Stimulated activated CD4-positive, alpha-beta T cell treated with anti-CD3 and anti-CD28 coated beads, Interleukin-15, amount 100 ng/mL, for 1 hour (primary cell): ENCODE data around the gene SYT2.

Experiments used
- DNase-seq, 2 donors: peaks; one replicate each; pipeline ENCODE4 v3.0.0-alpha.2; 2020; ENCODE audit warnings: low read depth in 1 of 2, low spot score in 1 of 2

Gene SYT2

DNA sequence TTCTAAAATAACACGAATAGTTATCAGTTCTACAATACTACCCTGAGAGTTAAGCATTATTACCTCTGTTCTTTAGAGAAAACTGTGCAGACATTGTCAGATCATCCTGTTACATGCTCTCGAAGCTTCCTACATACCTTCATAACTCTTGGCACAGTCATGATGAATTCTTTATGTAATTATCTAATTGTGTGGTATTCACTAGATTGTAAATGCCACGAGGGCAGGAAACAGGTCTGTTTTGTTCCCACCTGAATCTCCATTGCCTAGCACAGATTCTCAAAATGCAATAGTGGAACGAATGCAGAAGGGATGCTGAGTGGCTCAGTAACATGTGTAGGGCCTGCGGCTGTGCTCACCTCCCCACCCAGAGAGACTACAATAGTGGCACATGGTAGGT, 3.4 kb downstream of the SYT2 start:
- DNase-seq, result no peak

DNA sequence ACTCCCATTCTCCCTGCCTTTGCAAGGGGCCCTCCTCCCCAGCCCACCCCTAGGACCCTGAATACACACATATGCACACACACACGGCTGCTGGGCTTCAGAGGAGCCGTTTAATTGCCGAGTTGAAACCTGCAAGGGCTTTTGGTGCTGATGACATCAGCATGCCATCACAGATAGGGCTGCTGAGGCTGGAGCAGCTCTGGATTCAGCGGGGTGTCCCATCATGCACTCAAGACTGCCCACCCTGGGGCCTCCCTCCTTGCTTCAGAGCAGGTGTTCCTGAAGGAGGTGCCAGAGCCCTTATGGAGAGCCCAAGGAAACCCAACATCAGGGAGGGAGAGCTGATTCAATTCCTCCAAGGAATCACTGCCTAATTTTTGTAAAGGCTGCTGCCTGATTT, 5.7 kb downstream of the SYT2 start:
- no peak for DNase-seq

DNA sequence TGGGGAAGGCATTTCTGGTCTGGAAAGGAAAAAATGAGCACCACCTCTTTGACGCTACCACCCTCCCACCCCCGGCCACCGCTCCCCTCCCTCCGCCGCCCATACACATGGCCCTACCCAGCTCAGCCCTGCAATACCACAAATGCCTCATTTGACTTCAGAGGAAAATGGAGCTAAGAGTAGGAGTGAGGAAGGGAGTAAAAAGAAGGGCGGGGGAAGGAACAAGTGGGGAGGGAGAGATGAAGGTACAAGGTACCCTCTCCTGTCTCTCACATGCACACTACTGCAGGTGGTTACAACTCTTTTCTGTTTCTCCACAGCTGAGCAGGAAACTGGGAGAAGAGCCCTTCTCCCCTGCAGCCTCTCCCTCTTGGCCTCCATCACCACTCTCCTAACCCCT, 7.1 kb downstream of the SYT2 start:
- no peak for DNase-seq

DNA sequence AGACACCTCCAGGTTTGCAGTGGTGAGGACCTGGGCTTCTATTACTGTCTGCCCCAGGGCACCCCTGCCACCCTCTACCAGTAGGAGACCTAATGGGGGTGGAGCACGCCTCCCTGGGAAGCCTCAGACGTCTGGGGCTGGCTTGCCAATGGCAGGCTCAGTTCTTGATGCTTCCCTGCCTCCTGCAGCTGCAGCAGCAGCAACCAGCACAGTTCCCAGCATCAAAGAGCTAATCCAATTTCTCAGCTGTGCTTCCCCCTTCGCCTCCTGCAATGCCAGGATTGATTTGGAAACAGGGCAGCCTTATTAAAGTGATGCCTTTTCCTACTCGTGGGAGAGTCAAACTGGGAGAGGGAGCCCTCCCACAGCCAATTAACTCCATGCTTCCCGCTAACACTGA, 8.2 kb downstream of the SYT2 start:
- no peak for DNase-seq

DNA sequence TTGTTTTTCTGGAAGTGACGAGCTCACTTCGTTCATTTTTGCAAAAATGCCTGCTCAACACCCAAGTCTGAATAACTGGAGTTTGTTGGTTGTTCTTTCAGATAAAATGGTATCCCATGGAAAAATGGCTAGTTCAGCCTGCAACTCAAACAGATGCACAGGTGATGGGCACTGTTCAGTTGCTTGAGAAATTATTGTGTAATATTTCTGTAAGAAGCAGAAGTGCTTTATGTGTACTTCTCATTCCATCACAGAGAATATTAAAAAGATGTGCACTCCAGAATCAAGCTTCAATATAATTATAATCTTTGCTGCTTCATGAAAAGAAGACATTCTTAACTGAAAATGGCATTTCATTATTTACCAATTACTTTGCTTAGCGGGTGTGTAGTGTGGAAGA, 9.1 kb downstream of the SYT2 start:
- DNase-seq, result no peak

DNA sequence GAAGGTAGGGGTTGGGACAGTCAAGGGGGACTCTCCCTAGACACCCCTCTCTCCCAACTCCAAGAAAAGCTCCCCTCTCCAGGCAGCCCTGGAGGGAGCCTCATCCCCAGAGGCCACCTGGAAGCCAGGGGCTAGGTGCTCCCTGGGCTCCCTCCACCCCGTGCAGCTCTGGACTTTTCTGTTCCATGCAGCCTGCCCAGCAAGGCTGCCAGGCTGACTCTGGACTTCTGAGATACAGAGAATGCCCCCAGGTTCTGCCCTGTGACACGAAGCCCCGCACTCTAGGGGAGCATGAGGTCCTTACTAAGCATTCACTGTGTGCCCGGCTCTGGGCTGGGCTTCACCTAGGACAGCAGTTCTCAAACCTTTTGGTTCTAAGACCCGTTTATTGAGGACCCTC, 10.2 kb downstream of the SYT2 start:
- DNase-seq, result no peak

DNA sequence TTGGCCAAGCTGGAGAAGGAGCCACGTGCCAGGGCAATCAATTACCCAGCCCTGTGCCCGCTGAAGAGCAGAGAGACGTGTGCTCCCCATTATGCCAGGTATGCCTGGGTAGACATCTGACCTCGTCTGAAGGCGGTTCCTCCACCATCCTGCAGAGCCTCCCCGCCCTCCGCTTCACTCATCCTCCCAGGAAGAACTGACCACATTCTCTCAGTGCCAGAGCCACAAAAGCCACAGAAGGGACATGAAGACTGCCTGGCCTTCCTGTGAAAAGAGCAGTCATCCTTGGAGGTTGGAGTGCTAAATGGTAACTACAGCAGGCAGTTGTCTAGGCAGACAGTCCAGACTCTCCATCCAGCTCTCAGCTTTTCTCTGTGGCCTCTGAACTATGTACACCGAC, 12.0 kb downstream of the SYT2 start:
- DNase-seq, result no peak

DNA sequence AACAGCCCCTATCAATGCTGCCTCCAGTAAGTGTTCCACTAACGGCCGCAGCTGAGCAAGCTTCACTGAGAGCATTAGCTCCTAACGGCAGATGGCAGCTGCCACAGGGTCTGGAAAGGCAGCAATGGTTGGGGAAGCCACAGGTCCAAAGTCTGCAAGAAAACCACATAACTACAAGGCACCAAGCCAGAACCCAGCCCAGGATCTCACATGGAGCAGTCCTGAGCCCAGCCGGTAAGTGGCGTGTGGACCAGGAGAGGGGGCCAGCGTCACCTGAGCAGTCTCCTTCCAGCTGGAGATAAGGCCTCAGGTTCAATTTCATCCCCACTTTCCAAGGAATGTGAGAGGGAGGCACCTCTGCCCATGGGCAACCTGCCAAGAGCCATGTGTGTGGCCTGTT, 13.2 kb downstream of the SYT2 start:
- no peak for DNase-seq

DNA sequence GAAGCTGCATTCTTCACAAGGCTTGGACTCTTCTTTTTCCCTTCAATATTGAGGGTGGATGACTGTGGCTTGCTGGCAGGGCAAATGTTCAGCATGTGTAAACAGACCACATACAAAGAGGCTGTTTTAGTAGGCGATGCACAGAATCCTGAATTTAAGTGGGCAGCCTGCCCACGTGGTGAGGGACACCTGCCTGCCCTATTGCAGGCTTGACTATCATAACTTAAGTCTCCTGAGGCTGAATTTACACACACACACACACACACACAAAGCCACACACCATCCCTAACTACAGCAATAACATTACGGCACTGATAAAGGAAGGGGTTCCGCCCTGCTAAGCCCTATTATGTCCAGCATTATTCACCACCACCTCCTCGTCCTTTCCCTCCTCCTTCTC, 15.9 kb downstream of the SYT2 start:
- DNase-seq, result no peak

DNA sequence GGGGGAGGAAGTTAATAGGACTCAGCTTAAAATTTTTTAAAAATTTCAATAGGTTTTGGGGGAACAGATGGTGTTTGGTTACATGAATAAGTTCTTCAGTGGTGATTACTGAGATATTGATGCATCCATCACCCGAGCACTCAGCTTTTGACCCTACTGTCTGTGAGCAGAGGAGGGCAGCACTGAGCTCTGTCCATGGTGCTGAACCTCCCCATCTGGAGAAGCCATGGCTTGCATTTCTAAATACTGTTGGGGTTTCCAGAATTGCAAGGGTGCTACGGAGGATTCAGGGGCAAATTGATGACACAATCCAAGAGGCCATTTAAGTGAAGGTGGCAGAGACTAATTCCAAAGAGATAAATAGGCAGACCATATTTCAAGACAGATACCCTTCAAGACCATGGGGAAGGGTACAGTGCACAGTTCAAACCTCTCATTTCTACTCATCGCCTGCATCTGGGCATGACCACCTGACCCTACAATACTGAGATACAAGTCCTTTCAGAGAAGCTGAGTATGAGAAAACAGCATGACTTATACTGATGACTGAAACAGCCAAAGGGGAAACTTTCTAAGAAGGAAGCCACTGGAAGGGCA, 17.2 kb downstream of the SYT2 start:
- DNase-seq, result peak; percentile 31 to 35

DNA sequence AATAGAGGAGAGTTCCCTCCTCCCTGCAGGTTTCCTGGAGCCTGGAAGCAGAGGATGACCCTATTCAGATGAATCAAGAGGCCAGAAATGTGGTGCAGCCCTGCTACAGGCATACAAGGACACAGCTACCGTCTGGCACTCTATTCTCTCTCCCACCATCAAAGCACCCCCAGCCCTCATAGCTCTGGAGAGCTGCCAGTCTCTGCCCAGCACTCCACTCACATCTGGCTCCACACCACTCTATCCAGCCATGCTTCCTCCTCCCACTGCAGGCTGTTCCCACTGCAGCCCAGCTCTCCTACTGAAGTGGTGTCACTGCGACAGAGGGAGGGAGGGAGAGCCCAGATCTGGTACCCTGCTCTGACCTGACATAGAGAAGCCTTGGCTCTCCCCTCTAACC, 18.4 kb downstream of the SYT2 start:
- DNase-seq, result no peak

DNA sequence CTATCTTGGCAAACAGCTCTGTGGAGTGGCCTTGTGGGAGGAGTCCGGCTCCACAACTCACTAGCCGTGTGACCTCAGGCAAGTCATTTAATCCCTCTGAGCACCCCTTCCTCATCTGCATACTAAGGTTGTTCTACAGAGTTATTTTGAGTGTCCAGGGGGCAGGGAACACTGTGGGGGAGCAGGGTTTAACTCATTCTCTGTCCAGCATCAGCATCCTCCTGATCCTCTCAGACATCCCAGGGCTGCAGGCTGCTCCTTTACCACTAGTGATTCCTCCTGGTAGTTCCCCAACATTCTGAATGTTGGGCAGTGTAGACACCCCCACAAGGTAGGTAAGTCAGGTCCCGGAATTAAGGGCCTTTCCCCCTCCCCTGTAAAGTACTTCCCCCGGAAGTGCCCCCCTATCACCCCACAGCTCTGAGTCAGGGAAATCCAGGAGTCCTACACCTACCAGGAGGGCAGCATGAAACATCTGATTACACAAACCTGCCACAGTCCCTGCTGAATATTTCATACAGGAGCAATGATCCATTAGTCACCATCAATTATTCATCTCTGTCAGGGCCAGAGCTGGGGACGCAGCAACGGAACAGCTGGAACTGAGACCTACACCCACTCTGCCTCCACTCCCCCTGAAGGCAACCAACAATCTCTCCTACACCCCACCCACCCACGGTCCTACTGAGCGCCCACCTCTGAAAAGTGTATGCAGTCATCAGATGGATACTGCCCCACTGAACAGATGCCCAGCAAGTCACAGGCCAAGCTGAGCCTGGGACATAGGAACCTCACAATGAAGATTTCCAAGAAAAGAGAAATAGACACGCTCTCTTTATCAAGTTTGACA, 20.5 kb downstream of the SYT2 start:
- no peak for DNase-seq

DNA sequence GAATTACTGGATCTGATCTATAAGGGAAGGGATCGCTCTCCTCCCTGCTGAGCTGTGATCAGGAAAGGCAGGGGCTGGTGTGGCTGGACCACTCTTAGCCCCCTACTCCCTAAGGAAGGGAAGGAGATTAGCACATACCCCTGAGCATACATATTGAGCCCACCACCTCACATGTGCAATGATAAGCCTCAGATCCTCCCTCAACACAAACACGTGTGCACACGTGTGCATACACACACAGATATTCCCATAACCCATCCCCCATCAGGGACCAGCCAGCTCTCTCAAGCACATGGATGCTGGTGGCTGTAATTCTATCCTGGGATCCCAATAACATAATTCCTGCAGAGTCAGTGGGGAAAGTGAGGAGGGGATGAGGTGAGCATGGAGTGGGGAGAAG, 21.2 kb downstream of the SYT2 start:
- no peak for DNase-seq

DNA sequence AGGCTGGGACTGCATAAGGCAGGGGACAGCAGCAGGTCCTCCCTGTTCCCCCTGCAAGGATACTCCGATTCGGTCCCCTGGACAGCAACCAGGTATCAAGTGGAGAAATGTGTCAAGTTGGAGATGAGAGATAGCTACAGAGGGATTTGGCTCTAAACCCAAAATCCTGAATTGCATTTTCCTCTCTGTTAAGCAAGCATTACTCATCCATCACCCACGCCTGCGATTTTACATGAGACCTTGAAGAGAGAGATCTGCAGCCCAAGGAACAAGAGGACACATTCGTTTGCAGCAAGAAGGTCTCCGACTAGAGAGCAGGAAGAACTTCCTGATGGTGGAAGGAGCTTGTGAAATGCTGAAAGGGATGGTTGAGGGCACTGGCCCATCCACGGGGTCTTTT, 21.9 kb downstream of the SYT2 start:
- no peak for DNase-seq

DNA sequence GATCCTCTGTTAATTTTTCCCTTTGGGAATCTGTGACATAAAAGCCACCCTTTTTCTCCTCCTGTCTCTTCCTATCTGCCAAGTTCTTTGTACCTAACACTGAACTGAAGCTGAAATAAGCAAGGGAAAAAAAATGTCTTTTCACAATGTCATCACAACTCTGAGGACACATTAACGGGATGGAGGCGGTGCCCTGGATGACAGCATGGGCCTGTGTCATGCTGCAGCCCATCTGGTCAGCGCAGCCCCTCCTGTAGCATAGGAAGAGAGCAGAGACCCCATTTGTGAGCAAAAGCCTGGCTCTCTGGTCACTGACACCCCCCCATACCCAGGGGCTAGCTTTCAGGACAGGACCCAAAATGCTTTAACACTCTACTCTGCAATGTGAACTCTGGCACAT, 22.5 kb downstream of the SYT2 start:
- no peak for DNase-seq

DNA sequence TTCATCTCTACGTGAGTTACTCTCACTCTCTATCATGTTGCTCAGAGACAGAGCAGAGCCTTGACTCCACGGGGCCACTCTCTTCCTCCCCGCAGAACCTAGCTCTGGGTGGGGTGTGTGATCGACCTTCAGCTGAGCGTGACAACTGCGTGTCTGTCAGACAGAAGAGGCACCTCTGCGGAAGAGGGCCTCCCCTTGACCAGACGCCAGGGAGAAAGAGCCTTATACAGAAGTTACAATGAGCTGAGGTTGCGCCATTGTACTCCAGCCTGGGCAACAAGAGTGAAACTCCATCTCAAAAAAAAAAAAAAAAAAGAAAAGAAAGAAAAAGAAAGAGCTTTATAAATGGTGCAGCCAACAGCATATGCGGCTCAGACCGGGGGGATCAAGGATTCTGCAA, 22.9 kb downstream of the SYT2 start:
- DNase-seq, result no peak

DNA sequence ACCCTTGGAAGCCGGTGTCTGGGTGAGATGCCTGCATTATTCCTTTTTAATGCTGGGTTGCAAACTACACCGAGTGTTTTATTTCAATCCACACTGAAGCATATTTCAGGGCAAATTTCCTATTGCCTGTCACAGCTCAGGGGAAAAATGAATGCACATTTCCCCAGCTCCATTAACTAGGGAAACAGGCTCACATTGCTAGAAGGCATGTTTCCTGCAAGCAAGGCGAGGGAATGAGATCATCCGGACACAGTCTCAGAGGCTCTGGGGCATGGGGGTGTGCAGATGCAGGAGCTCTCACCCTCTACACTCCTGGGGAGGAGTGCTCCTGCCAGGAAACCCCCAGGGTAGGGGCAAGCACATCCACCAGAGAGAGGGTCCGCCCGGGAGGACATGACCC, 24.6 kb downstream of the SYT2 start:
- DNase-seq, result no peak

DNA sequence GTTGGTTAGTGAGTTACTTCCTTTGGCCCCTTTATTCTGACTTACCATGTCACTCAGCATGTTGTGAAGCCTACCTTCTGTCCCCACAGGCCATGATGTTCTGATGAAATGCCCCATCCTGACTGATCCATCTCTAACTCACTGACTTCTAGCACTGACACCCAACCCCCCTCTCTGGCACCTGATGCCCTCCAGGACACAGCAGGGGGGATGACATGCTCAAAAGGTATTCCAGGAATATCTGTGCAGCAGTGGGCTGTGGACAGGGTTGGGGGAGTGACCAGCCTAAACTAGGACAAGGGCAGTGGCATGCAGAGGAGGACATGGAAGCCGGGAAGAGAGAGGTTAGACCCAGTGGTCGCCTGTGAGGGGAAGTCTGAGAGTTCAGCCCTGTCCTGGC, 25.5 kb downstream of the SYT2 start:
- no peak for DNase-seq

DNA sequence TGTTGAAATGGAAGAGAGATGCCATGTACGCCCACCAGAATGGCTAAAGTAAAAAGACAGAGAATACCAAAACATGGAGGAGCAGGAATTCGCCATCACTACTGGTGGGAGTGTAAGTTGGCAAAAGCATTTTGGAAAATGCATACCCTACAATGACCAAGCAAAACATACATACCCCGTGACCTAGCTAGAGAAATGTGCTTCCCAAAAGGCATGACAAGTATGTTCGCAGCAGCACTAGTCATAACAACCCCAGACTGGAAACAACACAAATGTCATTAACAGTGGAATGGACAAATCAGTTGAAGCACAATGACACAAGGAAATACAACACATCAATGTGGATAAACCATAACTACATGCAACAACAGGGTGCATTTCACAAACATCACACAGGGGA, 27.2 kb downstream of the SYT2 start:
- DNase-seq, result no peak

DNA sequence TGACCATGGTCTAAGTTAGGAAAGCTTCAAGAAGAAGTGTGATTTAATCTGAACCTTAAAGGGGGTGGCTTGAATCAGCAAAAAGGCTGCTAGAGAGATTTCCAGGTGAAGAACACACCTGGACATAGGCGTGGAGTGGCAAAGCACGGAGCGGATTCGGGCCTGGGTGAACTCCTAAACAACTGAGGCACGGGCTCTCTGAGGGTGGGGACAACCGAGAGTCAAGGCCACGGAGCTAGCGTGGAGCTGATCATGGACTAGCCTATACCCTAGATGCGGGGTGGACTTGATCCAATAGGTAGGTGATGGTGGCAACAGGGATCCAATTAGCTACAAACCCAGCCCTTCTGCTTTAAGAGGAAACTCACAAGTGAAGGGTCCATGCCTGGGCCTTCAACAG, 27.8 kb downstream of the SYT2 start:
- DNase-seq, result no peak

DNA sequence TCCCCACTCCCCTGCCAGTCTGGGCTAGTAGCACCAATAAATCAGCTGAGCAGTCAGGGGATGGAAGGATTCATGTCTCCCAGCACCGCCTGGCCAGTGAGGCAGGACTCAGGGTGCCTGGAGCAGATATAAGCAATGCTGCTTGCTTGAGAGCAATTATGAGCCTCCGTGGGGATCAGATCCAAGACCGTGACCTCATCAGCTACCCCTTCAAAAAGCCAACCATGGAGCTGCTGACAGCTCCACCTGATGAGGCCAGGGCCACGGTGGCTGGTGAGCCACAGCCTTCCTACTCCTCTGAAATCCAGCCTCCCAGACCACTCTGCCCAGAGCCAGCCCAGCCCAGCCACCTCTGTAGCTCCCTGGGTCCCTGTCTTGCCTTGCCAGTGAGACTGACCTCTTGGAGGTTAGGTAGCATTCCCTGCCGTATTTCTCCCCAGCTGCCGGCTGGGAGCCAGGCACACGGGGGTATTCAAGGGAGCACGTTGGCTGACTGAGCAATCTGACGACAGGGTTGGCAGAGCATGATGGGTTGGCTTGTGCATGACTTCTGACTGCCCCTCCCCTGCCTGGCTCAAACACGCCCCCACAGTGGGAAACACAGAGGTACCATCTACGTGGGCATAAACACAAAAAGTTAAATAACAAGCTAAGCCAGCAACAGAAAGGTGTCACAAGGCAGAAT, 28.4 kb downstream of the SYT2 start:
- no peak for DNase-seq

DNA sequence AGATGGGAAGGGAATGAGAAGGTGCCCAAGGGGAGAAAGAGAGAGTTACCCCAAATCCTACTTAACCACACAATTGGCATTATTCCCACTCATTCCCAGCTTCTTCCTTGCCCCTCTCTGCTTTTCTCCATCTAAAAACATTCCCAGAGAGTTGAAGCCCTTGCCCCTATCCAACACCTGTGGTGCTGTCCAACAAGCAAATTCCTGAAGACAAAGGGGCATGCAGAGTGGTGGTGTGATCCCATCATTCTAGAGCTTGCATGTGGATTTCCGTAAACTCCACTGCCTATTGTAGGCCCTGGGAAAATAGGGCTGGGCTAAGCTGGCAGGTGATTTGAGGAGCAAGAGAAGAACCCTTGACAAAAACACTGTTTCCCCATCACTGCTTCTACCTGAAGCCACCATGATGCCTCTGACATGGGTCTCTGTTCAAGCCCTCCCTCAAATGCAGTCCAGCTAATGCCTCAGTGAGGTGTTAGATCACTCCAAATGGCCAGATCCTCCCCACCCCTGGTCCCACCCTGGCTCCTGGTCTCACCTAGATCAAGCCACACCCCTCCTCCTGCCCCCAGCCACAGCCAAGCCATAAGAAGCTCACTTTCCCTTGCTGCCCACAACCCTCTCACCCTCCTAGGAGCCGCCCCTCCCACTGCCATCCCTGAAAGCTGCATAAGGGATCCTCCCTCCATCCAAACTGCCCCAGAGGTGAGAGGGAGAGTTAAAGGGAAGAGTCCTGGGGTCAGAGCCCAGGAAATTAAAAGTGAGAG, 29.5 kb downstream of the SYT2 start:
- no peak for DNase-seq
